HepG2 (cell line): ENCODE results near the gene ABHD10. TPM values are rescaled to one million over a fixed set of nuclear protein-coding genes. Genes with fewer than 3 reads are reported as not detected.

Experiments
- ATAC-seq: fragments of 200-7000 bp; cut with Tn5 transposase; 3 replicates; pipeline ENCODE4 v1.9.1; 2020; ENCODE audit warnings: mild to moderate bottlenecking, moderate library complexity
- BruUV-seq: library from RNA; stranded (reverse); fragments of 400-500 nt; replicated peaks from 2 replicates; lab custom pipeline; 2021; lab: Mats Ljungman, UMichigan
- CTCF ChIA-PET: fragments of 300-600 bp; formaldehyde crosslinking; extraction: SDS; loops from one replicate; lab custom pipeline; 2021; ENCODE audit warnings: low total read pairs, inconsistent platforms, low intra/inter-chr PET ratio; lab: Yijun Ruan, JAX
- POLR2A ChIA-PET: fragments of 350-600 bp; sonication (Branson Sonifier 250); formaldehyde crosslinking; loops from one replicate; lab custom pipeline; 2020; ENCODE audit warnings: antibody characterized with exemption, inconsistent platforms; lab: Yijun Ruan, JAX
- DNase-seq: peaks from one replicate; pipeline ENCODE4 v3.0.0-alpha.2; 2015; ENCODE audit warnings: low spot score
- FAIRE-seq: peaks from 3 replicates; lab custom pipeline; 2011; peaks lifted over from hg19 to GRCh38; lab: Jason Lieb, UNC
- H2AFZ ChIP-seq: one replicate; pipeline ENCODE4 v1.6.1; 2011; ENCODE audit warnings: low read length, inconsistent platforms
- H3K27ac ChIP-seq: fragments of 300-600 bp; 3 replicates; pipeline ENCODE4 v1.8.0; 2011; ENCODE audit warnings: mixed run types, mild to moderate bottlenecking, mixed read lengths, low read length, inconsistent platforms; ENCODE audit not compliant: insufficient read depth; ENCODE audit errors: extremely low read length
- H3K27me3 ChIP-seq, 2 experiments: fragments of 200-600 bp in 1 of 2; 2 replicates in 1 of 2; 3 replicates in 1 of 2; pipeline versions ENCODE4 v1.6.0 to v1.8.0; 2011; ENCODE audit warnings: low read length in 2 of 2, mild to moderate bottlenecking in 2 of 2, moderate library complexity in 2 of 2, inconsistent platforms in 1 of 2; ENCODE audit not compliant: insufficient read depth in 2 of 2, control insufficient read depth in 1 of 2
- H3K36me3 ChIP-seq, 2 experiments: fragments of 200-600 bp in 1 of 2; replicated peaks in 1 of 2; 2 replicates in 1 of 2; 3 replicates in 1 of 2; pipeline versions ENCODE4 v1.5.1 to v1.8.0; 2011; ENCODE audit warnings: low read length in 2 of 2, inconsistent platforms in 1 of 2; ENCODE audit not compliant: insufficient read depth in 2 of 2, control insufficient read depth in 1 of 2
- H3K4me1 ChIP-seq: 2 replicates; pipeline ENCODE4 v1.5.1; 2012; ENCODE audit warnings: low read length, inconsistent platforms; ENCODE audit not compliant: insufficient read depth
- H3K4me2 ChIP-seq: 2 replicates; pipeline ENCODE4 v1.6.0; 2011; ENCODE audit warnings: low read depth, low read length, inconsistent platforms
- H3K4me3 ChIP-seq, 3 experiments: fragments of 200-600 bp in 1 of 3; sonication (generic), shearing (Covaris generic) in 1 of 3; replicated peaks in 1 of 3; 2 replicates each; pipeline ENCODE4 v1.5.1; 2011 to 2016; ENCODE audit warnings: low read length in 3 of 3, inconsistent platforms in 2 of 3, low read depth in 2 of 3, mild to moderate bottlenecking in 2 of 3, control low read depth in 1 of 3, mixed read lengths in 1 of 3; ENCODE audit not compliant: insufficient read depth in 1 of 3
- H3K79me2 ChIP-seq: one replicate; pipeline ENCODE4 v1.6.1; 2011; ENCODE audit warnings: low read length, inconsistent platforms; ENCODE audit not compliant: insufficient read depth
- H3K9ac ChIP-seq: 2 replicates; pipeline ENCODE4 v1.6.0; 2011; ENCODE audit warnings: mild to moderate bottlenecking, low read depth, low read length, inconsistent platforms; ENCODE audit not compliant: insufficient read depth
- H3K9me3 ChIP-seq: 2 replicates; pipeline ENCODE4 v1.5.1; 2012; ENCODE audit warnings: mild to moderate bottlenecking, low read length
- H4K20me1 ChIP-seq: 2 replicates; pipeline ENCODE4 v1.6.0; 2011; ENCODE audit warnings: inconsistent platforms, mild to moderate bottlenecking, low read length, moderate library complexity; ENCODE audit not compliant: insufficient read depth
- MAFF ChIP-seq: IDR thresholded peaks from 2 replicates; pipeline ENCODE4 v1.6.1; 2011; ENCODE audit warnings: low read depth, low read length, improper control_type of control experiment
- MAFK ChIP-seq, 2 experiments: IDR thresholded peaks in 1 of 2; conservative IDR thresholded peaks in 1 of 2; 2 replicates each; pipeline ENCODE4 v1.6.1; 2011; ENCODE audit warnings: improper control_type of control experiment in 2 of 2, low read length in 2 of 2
- PHB2 ChIP-seq: fragments of 450-650 bp; IDR thresholded peaks from 2 replicates; pipeline ENCODE4 v1.6.1; 2018; ENCODE audit not compliant: partially characterized antibody
- SMAD9 ChIP-seq: sonication (generic); formaldehyde crosslinking; IDR thresholded peaks from 2 replicates; pipeline ENCODE4 v1.5.1; 2020; ENCODE audit warnings: mild to moderate bottlenecking, missing genetic modification reagents
- ZNF17 ChIP-seq: sonication (generic); formaldehyde crosslinking; IDR thresholded peaks from 2 replicates; pipeline ENCODE4 v1.5.0; 2020; ENCODE audit warnings: mild to moderate bottlenecking, missing genetic modification reagents
- ZNF773 ChIP-seq: sonication (generic); formaldehyde crosslinking; IDR thresholded peaks from 2 replicates; pipeline ENCODE4 v1.4.0; 2020; ENCODE audit warnings: missing genetic modification reagents, borderline replicate concordance
- WGBS: methylation state at CpG from one replicate; pipeline ENCODE4 v1.1.6; 2017; ENCODE audit warnings: low lambda C conversion rate; 5-methylcytosine and 5-hydroxymethylcytosine counted together
- in situ Hi-C: cut with HindIII; loops from 2 replicates; pipeline ENCODE4 v1.10.0; 2017; ENCODE audit warnings: low pct_unique_long_range_greater_than_20kb; ENCODE audit not compliant: extremely low pct_ligation_motif_present
- intact Hi-C: fragments of 100-400 bp; cut with micrococcal nuclease; formaldehyde crosslinking; loops from one replicate; pipeline ENCODE4 v1.10.0; 2022; ENCODE audit not compliant: unreplicated experiment
- polyA plus RNA-seq, 8 experiments: library from polyadenylated mRNA; depleted of rRNA in 3 of 8; stranded (reverse) in 7 of 8; unstranded in 1 of 8; fragments of >200 nt; fragmentation: Illumina TruSeq in 4 of 8; extraction: Trizol in 4 of 8; gene quantifications; 2 replicates each; pipeline versions ENCODE4 v1.2.1 to v1.2.3, GENCODE V29; 2011 to 2016; ENCODE audit warnings: low read depth in 4 of 8, missing spikeins in 1 of 8, mixed read lengths in 1 of 8; ENCODE audit not compliant: insufficient read depth in 1 of 8
- total RNA-seq, 5 experiments: library from RNA; depleted of rRNA; stranded (reverse); fragments of >200 nt; fragmentation: Illumina TruSeq; extraction: Trizol; gene quantifications; 2 replicates each; pipeline ENCODE4 v1.2.3, GENCODE V29; 2016; ENCODE audit warnings: low read depth in 1 of 5
- TF ChIP-seq, protein P1 (sequence below): sonication (generic); formaldehyde crosslinking; IDR thresholded peaks from 2 replicates; pipeline ENCODE4 v1.4.0; 2020; ENCODE audit warnings: mild to moderate bottlenecking, missing genetic modification reagents

ABHD10 gene
- total and polyA plus RNA-seq, 2 of the 13 experiments (the other 11 are each of a cell fraction or from before 2014, with no cell fraction given): 22.8 to 50.2 TPM

DNA sequence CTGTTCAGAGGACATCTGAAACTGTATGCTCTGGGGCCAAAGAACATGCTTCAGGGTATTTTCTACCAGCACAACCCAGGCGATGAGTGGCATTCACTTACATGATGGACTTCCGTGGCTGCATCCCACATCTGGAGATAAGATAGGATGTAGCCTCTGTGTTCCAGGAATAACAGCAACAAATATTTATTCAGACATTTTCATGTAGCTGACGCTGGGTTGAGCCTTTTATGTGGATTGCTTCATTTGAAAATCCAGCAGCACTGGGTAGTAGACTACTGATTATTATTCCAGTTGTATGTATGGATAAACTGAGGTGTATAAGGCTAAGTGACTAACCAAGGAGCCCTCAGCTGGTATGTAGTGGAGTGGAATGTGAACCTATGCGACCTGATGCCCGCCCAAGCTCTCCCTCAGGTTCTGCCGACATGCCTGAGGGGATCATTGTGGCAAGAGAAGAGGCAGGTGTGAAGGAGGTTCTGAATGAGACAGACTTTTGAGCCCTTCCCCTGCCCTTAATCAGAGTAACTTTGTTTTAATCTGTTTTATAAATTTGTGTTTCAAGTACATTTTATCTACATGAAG is 25.9 kb upstream of the ABHD10 start (continued):
- TF ChIP-seq, protein P1, sequence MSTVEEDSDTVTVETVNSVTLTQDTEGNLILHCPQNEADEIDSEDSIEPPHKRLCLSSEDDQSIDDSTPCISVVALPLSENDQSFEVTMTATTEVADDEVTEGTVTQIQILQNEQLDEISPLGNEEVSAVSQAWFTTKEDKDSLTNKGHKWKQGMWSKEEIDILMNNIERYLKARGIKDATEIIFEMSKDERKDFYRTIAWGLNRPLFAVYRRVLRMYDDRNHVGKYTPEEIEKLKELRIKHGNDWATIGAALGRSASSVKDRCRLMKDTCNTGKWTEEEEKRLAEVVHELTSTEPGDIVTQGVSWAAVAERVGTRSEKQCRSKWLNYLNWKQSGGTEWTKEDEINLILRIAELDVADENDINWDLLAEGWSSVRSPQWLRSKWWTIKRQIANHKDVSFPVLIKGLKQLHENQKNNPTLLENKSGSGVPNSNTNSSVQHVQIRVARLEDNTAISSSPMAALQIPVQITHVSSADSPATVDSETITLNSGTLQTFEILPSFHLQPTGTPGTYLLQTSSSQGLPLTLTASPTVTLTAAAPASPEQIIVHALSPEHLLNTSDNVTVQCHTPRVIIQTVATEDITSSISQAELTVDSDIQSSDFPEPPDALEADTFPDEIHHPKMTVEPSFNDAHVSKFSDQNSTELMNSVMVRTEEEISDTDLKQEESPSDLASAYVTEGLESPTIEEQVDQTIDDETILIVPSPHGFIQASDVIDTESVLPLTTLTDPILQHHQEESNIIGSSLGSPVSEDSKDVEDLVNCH: no peak
- no peak for TF ChIP-seq SMAD9 (CRISPR knock-in tag)
- no peak for TF ChIP-seq ZNF17
- no peak for TF ChIP-seq PHB2

DNA sequence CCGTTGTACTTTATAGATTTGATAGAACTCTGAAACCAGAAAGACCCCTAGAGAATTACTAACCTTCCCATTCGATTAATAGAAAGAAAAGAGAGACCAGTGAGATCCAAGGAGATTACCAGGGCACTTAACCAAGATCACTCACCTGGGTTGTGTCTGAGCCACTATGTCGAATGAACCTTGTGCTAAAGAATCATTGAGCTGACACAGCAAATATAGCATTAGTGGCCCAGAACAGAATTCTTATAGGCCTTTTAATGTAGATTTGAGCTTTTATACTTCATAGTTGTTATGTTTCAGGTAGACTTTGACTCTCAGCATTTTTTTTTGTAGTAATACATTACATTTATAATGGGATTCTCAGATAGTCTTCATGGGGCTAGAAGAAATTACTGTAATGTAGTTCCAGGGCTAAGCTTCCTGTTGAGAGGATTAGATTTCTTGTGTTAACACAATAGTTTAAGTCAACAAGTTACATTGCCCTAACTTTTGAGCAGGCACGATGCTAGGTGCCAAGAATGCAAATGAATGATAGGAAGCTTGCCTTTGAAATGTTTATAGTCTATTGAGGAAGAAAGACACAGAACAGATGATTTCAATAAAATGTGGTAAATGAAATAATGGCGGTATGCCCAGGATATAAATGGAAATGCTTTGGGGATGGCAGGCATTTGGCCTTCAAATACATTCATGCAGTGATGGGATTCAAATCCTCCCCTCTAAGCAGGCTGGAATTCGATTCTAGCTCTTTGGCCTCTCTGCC is 24.4 kb upstream of the ABHD10 start:
- POLR2A ChIA-PET: interaction anchor here (0.5 kb wide), 1 partner anchor 215 kb away, joined by 3 read pairs; no protein-coding TSS in a partner anchor
- Histone ChIP-seq H3K27me3 (no peaks in the 10 kb centered on the region), H2AFZ (no peak overlapping the region), H3K4me3 (no peak overlapping the region), H3K79me2 (no peaks in the 10 kb centered on the region), H4K20me1 (no peaks in the 10 kb centered on the region), H3K9ac (no peak overlapping the region), H3K4me1 (no peaks in the 10 kb centered on the region), H3K36me3 (peaks cover 0 to 16% of the 10 kb centered on the region in 2 experiments; a peak in 2 of 5 replicates), H3K9me3 (no peaks in the 10 kb centered on the region), H3K27ac (no peak overlapping the region), H3K4me2 (no peak overlapping the region)
- DNase-seq: no peak
- CTCF ChIA-PET: no interaction called here
- 76% methylated on average over 6 of the region's 6 CpGs for WGBS
- BruUV-seq: no TSS peak
- no peak for ATAC-seq
- no peak for TF ChIP-seq ZNF773 (CRISPR knock-in tag)
- peak; percentile 76 to 91; a peak in 3 of 4 replicates for TF ChIP-seq MAFK (conservative IDR thresholded peaks at IDR 0.05 in 1 of 2, IDR thresholded peaks at IDR 0.05 in 1 of 2; ENCODE audit: low read length in 2 of 2)
- peak; percentile 89 for TF ChIP-seq MAFF
- in situ Hi-C loops (no loop called here), intact Hi-C loops (no loop called here)
- FAIRE-seq: no peak
